Esophagus muscularis mucosa (tissue), 4 donors: Measurements from ENCODE around the gene DTNBP1. TPM values are rescaled to one million over a fixed set of nuclear protein-coding genes. Genes with fewer than 3 reads are reported as not detected.

Source experiments
- DNase-seq: peaks from one replicate; pipeline ENCODE4 v3.0.0-alpha.2; 2017; ENCODE audit errors: extremely low spot score
- H3K27ac ChIP-seq, 4 donors: fragments of 200-600 bp; sonication (generic); replicated peaks in 1 of 4; 1 replicate in 3 of 4; 2 replicates in 1 of 4; pipeline ENCODE4 v1.5.1; 2016 to 2019; ENCODE audit warnings: mild to moderate bottlenecking in 1 of 4
- H3K27me3 ChIP-seq, 4 donors: fragments of 200-600 bp; sonication (generic); one replicate each; pipeline versions ENCODE4 v1.5.1 to v1.6.0; 2016 to 2019
- H3K36me3 ChIP-seq, 4 donors: fragments of 200-600 bp; sonication (generic); one replicate each; pipeline ENCODE4 v1.5.1; 2016 to 2019
- H3K4me1 ChIP-seq, 4 donors: fragments of 200-600 bp; sonication (generic); one replicate each; pipeline ENCODE4 v1.5.1; 2016 to 2019
- H3K4me3 ChIP-seq, 4 donors: fragments of 200-600 bp; sonication (generic); 1 replicate in 2 of 4; 2 replicates in 2 of 4; pipeline ENCODE4 v1.5.1; 2016 to 2019; ENCODE audit warnings: mild to moderate bottlenecking in 4 of 4, moderate library complexity in 1 of 4
- H3K9me3 ChIP-seq, 4 donors: fragments of 200-600 bp; sonication (generic); 1 replicate in 3 of 4; 2 replicates in 1 of 4; pipeline ENCODE4 v1.5.1; 2016 to 2019
- CTCF ChIP-seq, 3 experiments: fragments of 200-600 bp in 2 of 3; fragments of 450-650 bp in 1 of 3; sonication (generic) in 2 of 3; IDR thresholded peaks; one replicate each; pipeline ENCODE4 v1.5.1; 2017 to 2019; ENCODE audit warnings: antibody characterized with exemption in 3 of 3, mild to moderate bottlenecking in 2 of 3, moderate library complexity in 1 of 3
- EP300 ChIP-seq: sonication (generic); formaldehyde crosslinking; IDR thresholded peaks from one replicate; pipeline ENCODE4 v1.6.1; 2017; ENCODE audit warnings: antibody characterized with exemption
- POLR2A ChIP-seq: fragments of 450-650 bp; IDR thresholded peaks from one replicate; pipeline ENCODE4 v1.6.1; 2017; ENCODE audit warnings: antibody characterized with exemption, moderate library complexity, mild to moderate bottlenecking, low read depth
- POLR2AphosphoS5 ChIP-seq, 2 donors: sonication (generic); formaldehyde crosslinking; IDR thresholded peaks; one replicate each; pipeline ENCODE4 v1.6.1; 2017; ENCODE audit warnings: antibody characterized with exemption in 2 of 2
- WGBS: methylation state at CpG from one replicate; pipeline ENCODE4 v1.1.5; 2018; 5-methylcytosine and 5-hydroxymethylcytosine counted together
- intact Hi-C: fragments of 100-400 bp; cut with DNase I; formaldehyde crosslinking; loops from one replicate; pipeline ENCODE4 v1.15.1; 2023
- total RNA-seq, 4 donors: library from RNA; depleted of rRNA; stranded (reverse); fragments of >200 nt; gene quantifications; one replicate each; pipeline versions ENCODE4 v1.1.0 to v1.2.1, GENCODE V29; 2016

The DTNBP1 gene
- total RNA-seq, 4 donors from 2014 or later: 18.3 to 26.8 (median 25.4) TPM

- Histone ChIP-seq H3K9me3 (no peaks in the 10 kb centered on the region), H3K27ac (peak overlapping the region; percentile 82 to 86 (median 84)), H3K27me3 (no peaks in the 10 kb centered on the region), H3K36me3 (no peaks in the 10 kb centered on the region), H3K4me1 (peaks cover 6 to 19% (median 18%) of the 10 kb centered on the region in 4 donors), H3K4me3 (peak overlapping the region; percentile 71 to 91 (median 80))
- DNase-seq: no peak
- intact Hi-C loops: no loop called here
- WGBS: 46% methylated on average over 18 of the region's 18 CpGs
- no peak for TF ChIP-seq POLR2A
- no peak for TF ChIP-seq POLR2AphosphoS5 (IDR thresholded peaks at IDR 0.05)
- no peak for TF ChIP-seq CTCF (IDR thresholded peaks at IDR 0.05)
- TF ChIP-seq EP300: no peak
Measured at GRCh38 chr6:15663130-15663871, 473 bp upstream of the DTNBP1 start.

GRCh38 chr6:15661853-15662325 lies 939 bp downstream of the DTNBP1 start:
- intact Hi-C loops: no loop called here
- Histone ChIP-seq H3K27me3 (no peaks in the 10 kb centered on the region), H3K9me3 (no peaks in the 10 kb centered on the region), H3K4me3 (peak overlapping the region; percentile 71 to 91 (median 80)), H3K4me1 (peaks cover 6 to 24% (median 18%) of the 10 kb centered on the region in 4 donors), H3K27ac (peak overlapping the region; percentile 82 to 86 (median 84)), H3K36me3 (no peaks in the 10 kb centered on the region)
- no peak for DNase-seq
- TF ChIP-seq POLR2AphosphoS5 (IDR thresholded peaks at IDR 0.05) (peak in 1 of 2 donors; percentile 2), EP300 (no peak), POLR2A (no peak)
- 30% methylated on average over 8 of the region's 26 CpGs for WGBS

- H3K9me3 ChIP-seq: no peaks in the 10 kb centered on the region
- 93% methylated on average over 7 of the region's 7 CpGs for WGBS
- no peaks in the 10 kb centered on the region for H3K36me3 ChIP-seq
- H3K27me3 ChIP-seq: no peaks in the 10 kb centered on the region
- DNase-seq: no peak
- H3K4me1 ChIP-seq: peaks cover 6 to 24% (median 19%) of the 10 kb centered on the region in 4 donors
- no peak for TF ChIP-seq EP300
- TF ChIP-seq POLR2AphosphoS5 (IDR thresholded peaks at IDR 0.05): no peak
- TF ChIP-seq POLR2A: no peak
- TF ChIP-seq CTCF (IDR thresholded peaks at IDR 0.05): no peak
- no peak overlapping the region for H3K27ac ChIP-seq
- no peak overlapping the region for H3K4me3 ChIP-seq
- intact Hi-C loops: no loop called here
Measured at GRCh38 chr6:15659181-15659580, 3.6 kb downstream of the DTNBP1 start.

GRCh38 chr6:15658181-15658744 lies 4.6 kb downstream of the DTNBP1 start:
- Histone ChIP-seq H3K27ac (no peak overlapping the region), H3K4me1 (peaks cover 6 to 20% (median 15%) of the 10 kb centered on the region in 4 donors), H3K27me3 (no peaks in the 10 kb centered on the region), H3K9me3 (no peaks in the 10 kb centered on the region), H3K4me3 (no peak overlapping the region), H3K36me3 (no peaks in the 10 kb centered on the region)
- intact Hi-C loops: no loop called here
- no peak for DNase-seq
- WGBS: 74% methylated on average over 6 of the region's 6 CpGs
- TF ChIP-seq EP300: no peak
- TF ChIP-seq CTCF (IDR thresholded peaks at IDR 0.05): no peak
- no peak for TF ChIP-seq POLR2A
- TF ChIP-seq POLR2AphosphoS5 (IDR thresholded peaks at IDR 0.05): no peak

- no peak for DNase-seq
- H3K4me1 ChIP-seq: peaks cover 3 to 17% (median 13%) of the 10 kb centered on the region in 4 donors
- no peak overlapping the region for H3K4me3 ChIP-seq
- H3K27ac ChIP-seq: no peak overlapping the region
- TF ChIP-seq POLR2AphosphoS5 (IDR thresholded peaks at IDR 0.05) (no peak), POLR2A (no peak), EP300 (no peak), CTCF (IDR thresholded peaks at IDR 0.05) (no peak)
- intact Hi-C loops: no loop called here
- no peaks in the 10 kb centered on the region for H3K27me3 ChIP-seq
- H3K9me3 ChIP-seq: no peaks in the 10 kb centered on the region
- no peaks in the 10 kb centered on the region for H3K36me3 ChIP-seq
- 100% methylated on average over 2 of the region's 2 CpGs for WGBS
Measured at GRCh38 chr6:15657290-15657689, 5.5 kb downstream of the DTNBP1 start.
